Measurements from ENCODE around the gene OGN.

The OGN gene

GRCh38 chr9:92333282-92333634 lies 71.1 kb downstream of the OGN start:
- TF ChIP-seq TAF1 (IDR thresholded peaks at IDR 0.05; ENCODE audit: low read depth, low read length) (no peak), PAX5 (IDR thresholded peaks at IDR 0.05; ENCODE audit: insufficient read depth, low read length, severe bottlenecking) (no peak), SPI1 (IDR thresholded peaks at IDR 0.05; ENCODE audit: low read depth, low read length) (no peak), POU2F2 (IDR thresholded peaks at IDR 0.05; ENCODE audit: low read depth, low read length) (no peak), POLR2A (IDR thresholded peaks at IDR 0.05; ENCODE audit: low read depth, low read length) (no peak), POLR2AphosphoS5 (IDR thresholded peaks at IDR 0.05; ENCODE audit: low read depth, low read length) (no peak)
- FAIRE-seq, result no peak
- DNase-seq (ENCODE audit: insufficient read length, low spot score), result no peak
